ENCODE results near the gene TBC1D5. TPM values are rescaled to one million over a fixed set of nuclear protein-coding genes. Genes with fewer than 3 reads are reported as not detected.

The TBC1D5 gene
- total RNA-seq, 1 donor from 2014 or later: 106 TPM

GRCh38 chr3:17752876-17753631, 10.6 kb upstream of the TBC1D5 start:
- TF ChIP-seq CTCF (IDR thresholded peaks at IDR 0.05): no peak
- intact Hi-C loops (cut with micrococcal nuclease): no loop called here
- CTCF ChIA-PET: no interaction called here
- POLR2A ChIA-PET: interaction anchor here (1.9 kb wide), 1 partner anchor 12 kb away, joined by 6 read pairs; no protein-coding TSS in a partner anchor
- no peak overlapping the region for H3K27ac Mint-ChIP-seq
- H3K9me3 Mint-ChIP-seq: no peaks in the 10 kb centered on the region
- H3K4me1 Mint-ChIP-seq: peaks cover 19% of the 10 kb centered on the region
- no peak for DNase-seq
- H3K4me3 Mint-ChIP-seq: no peak overlapping the region
- no peaks in the 10 kb centered on the region for H3K27me3 Mint-ChIP-seq
- no peak for ATAC-seq (ENCODE audit: low read depth)
- no peaks in the 10 kb centered on the region for H3K36me3 Mint-ChIP-seq (ENCODE audit: low read depth)

GRCh38 chr3:17752436-17752835, 10.0 kb upstream of the TBC1D5 start:
- DNase-seq (no peak), ATAC-seq (ENCODE audit: low read depth) (no peak)
- Mint-ChIP-seq H3K4me3 (no peak overlapping the region), H3K27me3 (no peaks in the 10 kb centered on the region), H3K36me3 (ENCODE audit: low read depth) (no peaks in the 10 kb centered on the region), H3K27ac (no peak overlapping the region), H3K4me1 (peaks cover 25% of the 10 kb centered on the region), H3K9me3 (no peaks in the 10 kb centered on the region)
- intact Hi-C loops (cut with micrococcal nuclease): no loop called here
- TF ChIP-seq CTCF (IDR thresholded peaks at IDR 0.05): no peak
- CTCF ChIA-PET: no interaction called here
- POLR2A ChIA-PET: interaction anchor here (1.9 kb wide), 1 partner anchor 12 kb away, joined by 6 read pairs; no protein-coding TSS in a partner anchor

- H3K36me3 Mint-ChIP-seq (ENCODE audit: low read depth): no peaks in the 10 kb centered on the region
- peak overlapping the region; percentile 80 for H3K4me3 Mint-ChIP-seq
- peaks cover 32% of the 10 kb centered on the region for H3K4me1 Mint-ChIP-seq
- intact Hi-C loops (cut with micrococcal nuclease): loop anchor here (5.0 to 10.0 kb wide), 2 partner anchors 33 to 865 kb away; partner anchors contain the start of gene PLCL2
- no peak for TF ChIP-seq CTCF (IDR thresholded peaks at IDR 0.05)
- ChIA-PET CTCF (no interaction called here), POLR2A (no interaction called here)
- ATAC-seq (ENCODE audit: low read depth): peak; percentile 41
- no peaks in the 10 kb centered on the region for H3K9me3 Mint-ChIP-seq
- no peak for DNase-seq
- H3K27me3 Mint-ChIP-seq: no peaks in the 10 kb centered on the region
- peak overlapping the region; percentile 62 for H3K27ac Mint-ChIP-seq
Measured at GRCh38 chr3:17749705-17750293, 7.4 kb upstream of the TBC1D5 start.

- ChIA-PET POLR2A (no interaction called here), CTCF (no interaction called here)
- H3K4me3 Mint-ChIP-seq: peak overlapping the region; percentile 80
- no peaks in the 10 kb centered on the region for H3K36me3 Mint-ChIP-seq (ENCODE audit: low read depth)
- DNase-seq (no peak), ATAC-seq (ENCODE audit: low read depth) (peak; percentile 31)
- H3K9me3 Mint-ChIP-seq: no peaks in the 10 kb centered on the region
- H3K27me3 Mint-ChIP-seq: no peaks in the 10 kb centered on the region
- TF ChIP-seq CTCF (IDR thresholded peaks at IDR 0.05): no peak
- peak overlapping the region; percentile 62 for H3K27ac Mint-ChIP-seq
- H3K4me1 Mint-ChIP-seq: peaks cover 32% of the 10 kb centered on the region
- intact Hi-C loops (cut with micrococcal nuclease): loop anchor here (5.0 to 10.0 kb wide), 2 partner anchors 33 to 864 kb away; partner anchors contain the start of gene PLCL2
Measured at GRCh38 chr3:17749281-17749680, 6.8 kb upstream of the TBC1D5 start.

- no peak for DNase-seq
- Mint-ChIP-seq H3K4me3 (peak overlapping the region; percentile 79), H3K27ac (peak overlapping the region; percentile 90), H3K4me1 (peaks cover 38% of the 10 kb centered on the region), H3K36me3 (ENCODE audit: low read depth) (no peaks in the 10 kb centered on the region), H3K27me3 (no peaks in the 10 kb centered on the region), H3K9me3 (no peaks in the 10 kb centered on the region)
- no peak for TF ChIP-seq CTCF (IDR thresholded peaks at IDR 0.05)
- ChIA-PET CTCF (interaction anchor here (0.8 to 1.3 kb wide), 2 partner anchors 93 to 103 kb away, joined by 5 read pairs; no protein-coding TSS in a partner anchor), POLR2A (interaction anchor here (0.9 to 1.6 kb wide), 2 partner anchors 15 to 19 kb away, joined by 3 to 4 read pairs; no protein-coding TSS in a partner anchor)
- intact Hi-C loops (cut with micrococcal nuclease): loop anchor here (5.0 to 10.0 kb wide), 2 partner anchors 34 to 863 kb away; partner anchors contain the start of gene PLCL2
- ATAC-seq (ENCODE audit: low read depth): peak; percentile 19
Measured at GRCh38 chr3:17747890-17748247, 5.4 kb upstream of the TBC1D5 start.

Data from activated B cell treated with CpG ODN at 0.5 μM for 24 hours (primary cell).